HG03280 (cell line): ENCODE results near the gene PTCH1.

Experiments
- ATAC-seq: cut with Tn5 transposase; IDR thresholded peaks from one replicate; pipeline ENCODE4 v1.9.1; 2021; ENCODE audit warnings: mild to moderate bottlenecking, moderate library complexity; ENCODE audit not compliant: unreplicated experiment

PTCH1 gene

GRCh38 chr9:95444160-95444559, 72.6 kb downstream of the PTCH1 start:
- ATAC-seq: no peak

GRCh38 chr9:95443301-95443700, 73.5 kb downstream of the PTCH1 start:
- ATAC-seq: no peak

GRCh38 chr9:95441081-95441480, 75.7 kb downstream of the PTCH1 start:
- no peak for ATAC-seq

- no peak for ATAC-seq
These were observed 76.3 kb downstream of the PTCH1 start for GRCh38 chr9:95440447-95440846.

GRCh38 chr9:95438561-95439357, 78.0 kb downstream of the PTCH1 start:
- no peak for ATAC-seq

GRCh38 chr9:95437559-95437958, 79.2 kb downstream of the PTCH1 start:
- no peak for ATAC-seq

- no peak for ATAC-seq
These were observed 80.4 kb downstream of the PTCH1 start for GRCh38 chr9:95436416-95436815.

GRCh38 chr9:95435074-95435728, 81.6 kb downstream of the PTCH1 start:
- ATAC-seq: no peak

- ATAC-seq: no peak
These were observed 82.4 kb downstream of the PTCH1 start for GRCh38 chr9:95434116-95435073.

- ATAC-seq: no peak
These were observed 83.5 kb downstream of the PTCH1 start for GRCh38 chr9:95433096-95433819.

- ATAC-seq: no peak
These were observed 85.5 kb downstream of the PTCH1 start for GRCh38 chr9:95431286-95431685.

GRCh38 chr9:95429948-95430620, 86.7 kb downstream of the PTCH1 start:
- ATAC-seq: no peak

- ATAC-seq: no peak
These were observed 87.7 kb downstream of the PTCH1 start for GRCh38 chr9:95429096-95429495.

- no peak for ATAC-seq
These were observed 90.7 kb downstream of the PTCH1 start for GRCh38 chr9:95425910-95426551.

- no peak for ATAC-seq
These were observed 94.1 kb downstream of the PTCH1 start for GRCh38 chr9:95422650-95423049.

GRCh38 chr9:95420518-95420917, 96.3 kb downstream of the PTCH1 start:
- no peak for ATAC-seq

GRCh38 chr9:95419444-95419843, 97.3 kb downstream of the PTCH1 start:
- ATAC-seq: no peak

- ATAC-seq: no peak
These were observed 101.6 kb downstream of the PTCH1 start for GRCh38 chr9:95415158-95415557.

- ATAC-seq: no peak
These were observed 103.0 kb downstream of the PTCH1 start for GRCh38 chr9:95413793-95414192.
